GM18505 (cell line): Measurements from ENCODE around the gene SUMO2.
"Not testable (repeated sequence)": the region's sequence is repeated elsewhere in the genome, so short reads cannot be mapped to it uniquely, and the experiment has no call there.

Experiments
- ATAC-seq: cut with Tn5 transposase; IDR thresholded peaks from one replicate; pipeline ENCODE4 v1.9.1; 2021; ENCODE audit not compliant: unreplicated experiment
- POLR2A ChIP-seq: IDR thresholded peaks from 4 replicates; pipeline ENCODE4 v1.6.1; 2011; ENCODE audit warnings: borderline replicate concordance; ENCODE audit not compliant: insufficient read depth, insufficient read length; ENCODE audit errors: extremely low read depth

Gene SUMO2

DNA sequence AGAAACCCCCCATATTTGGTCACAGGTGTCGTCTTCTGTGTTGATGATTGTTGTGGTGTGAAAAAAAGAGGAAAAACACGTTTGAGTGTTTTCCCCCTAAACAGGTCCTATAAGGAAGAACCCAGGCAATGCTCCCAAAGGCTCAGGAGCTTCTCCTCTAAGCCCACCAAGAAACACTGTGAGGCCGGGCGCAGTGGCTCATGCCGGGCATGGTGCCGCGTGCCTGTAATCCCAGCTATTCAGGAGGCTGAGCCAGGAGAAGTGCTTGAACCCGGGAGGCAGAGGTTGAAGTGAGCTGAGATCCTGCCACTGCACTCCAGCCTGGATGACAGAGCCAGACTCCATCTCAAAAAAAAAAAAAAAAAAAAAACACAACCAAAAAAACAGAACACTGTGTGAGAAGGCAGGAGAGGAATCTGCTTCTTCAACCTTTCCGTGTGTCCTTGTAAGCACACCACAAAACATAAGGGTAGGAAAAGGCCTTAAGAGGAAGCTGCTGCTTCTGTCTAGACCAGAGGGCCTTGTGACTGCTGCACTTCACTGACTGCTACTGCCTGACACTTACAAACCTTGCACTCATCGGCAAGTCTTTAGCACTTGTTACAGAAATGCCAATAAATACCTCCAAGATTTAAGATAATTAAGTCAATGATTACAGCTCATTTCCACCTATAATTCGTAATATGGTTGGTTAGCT is 37.8 kb downstream of the SUMO2 start:
- TF ChIP-seq POLR2A, result no peak
- ATAC-seq, result no peak

DNA sequence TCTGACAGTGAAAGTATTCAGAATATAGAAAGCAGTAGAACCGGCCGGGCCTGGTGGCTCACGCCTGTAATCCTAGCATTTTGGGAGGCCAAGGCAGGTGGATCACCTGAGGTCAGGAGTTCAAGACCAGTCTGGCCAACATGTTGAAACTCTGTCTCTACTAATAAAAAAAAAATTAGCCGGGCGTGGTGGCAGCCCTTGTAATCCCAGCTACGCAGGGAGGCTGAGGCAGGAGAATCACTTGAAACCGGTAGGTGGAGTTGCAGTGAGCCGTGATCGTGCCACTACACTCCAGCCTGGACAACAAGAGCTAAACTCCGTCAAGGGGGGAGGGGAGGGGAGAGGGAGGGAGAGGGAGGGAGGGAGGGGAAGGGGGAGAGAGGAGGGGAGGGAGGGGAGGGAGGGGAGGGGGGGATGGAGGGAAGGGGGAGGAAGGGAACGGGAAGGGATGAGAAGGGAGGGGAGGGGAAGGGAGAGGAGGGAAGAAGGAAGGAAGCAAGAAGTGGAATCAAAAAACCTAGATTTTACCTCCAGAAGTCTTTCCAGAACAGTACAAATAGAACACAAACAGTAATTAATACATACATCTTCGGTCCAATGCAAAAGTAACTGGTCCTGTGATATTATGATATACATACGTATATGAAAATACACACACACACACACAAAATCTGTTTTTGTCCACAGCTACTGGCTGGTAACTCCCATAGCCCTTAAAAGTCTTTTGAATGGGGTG is 40.4 kb downstream of the SUMO2 start:
- TF ChIP-seq POLR2A, result no peak
- ATAC-seq, result no peak

DNA sequence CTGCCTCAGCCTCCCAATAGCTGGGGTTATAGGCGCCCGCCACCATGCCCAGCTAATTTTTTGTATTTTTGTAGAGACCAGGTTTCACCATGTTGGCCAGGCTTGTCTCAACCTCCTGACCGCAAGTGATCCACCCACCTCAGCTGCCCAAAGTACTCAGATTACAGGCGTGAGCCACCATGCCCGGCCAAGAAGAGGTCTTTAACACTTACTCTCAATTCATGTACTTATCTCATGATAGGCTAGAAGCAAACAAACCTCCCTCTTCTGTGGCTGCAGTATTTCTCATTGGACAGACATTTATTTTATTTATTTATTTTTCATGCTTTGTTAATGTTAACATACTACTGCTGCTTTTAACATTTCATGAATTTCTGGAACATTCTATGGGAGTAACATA is 44.2 kb downstream of the SUMO2 start:
- no peak for ATAC-seq
- no peak for TF ChIP-seq POLR2A

DNA sequence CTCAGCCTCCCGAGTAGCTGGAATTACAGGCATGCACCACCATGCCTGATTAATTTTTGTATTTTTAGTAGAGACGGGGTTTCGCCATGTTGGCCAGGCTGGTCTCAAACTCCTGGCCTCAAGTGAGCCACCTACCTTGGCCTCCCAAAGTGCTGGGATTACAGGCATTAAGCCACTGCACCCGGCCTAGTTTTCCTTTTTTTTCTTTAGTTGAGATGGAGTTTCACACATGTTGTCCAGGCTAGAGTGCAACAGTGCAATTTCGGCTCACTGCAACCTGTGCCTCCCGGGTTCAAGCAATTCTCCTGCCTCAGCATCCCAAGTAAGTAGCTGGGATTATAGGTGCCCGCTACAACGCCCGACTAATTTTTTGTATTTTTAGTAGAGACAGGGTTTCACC is 45.0 kb downstream of the SUMO2 start:
- not testable (repeated sequence) for ATAC-seq

DNA sequence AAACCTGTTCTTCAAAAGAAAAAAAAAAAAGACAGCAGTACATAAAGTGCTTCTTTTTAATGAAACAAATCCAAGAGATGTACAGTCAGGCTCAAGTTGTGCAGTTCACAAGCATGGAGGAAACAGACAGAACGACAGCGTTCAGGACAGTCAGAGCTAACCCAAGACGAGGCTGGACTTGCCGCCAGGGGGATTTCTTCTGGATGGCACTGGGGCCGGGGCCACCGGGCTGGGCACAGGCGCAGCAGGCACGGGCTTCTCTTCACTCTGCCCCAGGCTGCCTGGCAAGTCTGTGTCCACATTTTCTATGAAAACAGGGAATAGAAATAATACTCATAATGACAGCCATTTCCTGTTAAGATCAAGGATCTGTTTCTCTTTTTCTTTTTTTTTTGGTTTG is 46.8 kb downstream of the SUMO2 start:
- ATAC-seq, result no peak
- no peak for TF ChIP-seq POLR2A

DNA sequence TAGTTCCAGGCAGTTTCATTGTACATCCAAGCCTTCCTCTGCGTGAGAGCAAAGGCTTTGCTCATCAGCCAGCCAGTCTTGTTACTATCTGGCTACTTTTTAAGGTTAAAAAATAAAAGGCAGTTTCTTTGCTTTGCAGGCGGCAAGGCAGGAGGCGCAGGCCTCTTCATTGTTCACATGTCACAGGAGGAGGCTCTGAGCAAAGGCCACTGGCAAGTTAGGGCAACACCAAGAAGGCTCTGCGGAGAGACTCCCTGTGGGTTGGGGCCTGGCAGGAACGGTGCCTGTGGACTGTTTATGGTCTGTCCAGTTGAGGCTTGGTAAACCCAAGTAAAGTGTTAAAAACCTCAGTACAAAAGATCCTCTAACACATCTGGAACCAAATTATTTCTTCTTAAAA is 47.3 kb downstream of the SUMO2 start:
- TF ChIP-seq POLR2A, result no peak
- no peak for ATAC-seq

- not testable (repeated sequence) for ATAC-seq
Observed at GRCh38 chr17:75133607-75134347, 49.0 kb downstream of the SUMO2 start.

DNA sequence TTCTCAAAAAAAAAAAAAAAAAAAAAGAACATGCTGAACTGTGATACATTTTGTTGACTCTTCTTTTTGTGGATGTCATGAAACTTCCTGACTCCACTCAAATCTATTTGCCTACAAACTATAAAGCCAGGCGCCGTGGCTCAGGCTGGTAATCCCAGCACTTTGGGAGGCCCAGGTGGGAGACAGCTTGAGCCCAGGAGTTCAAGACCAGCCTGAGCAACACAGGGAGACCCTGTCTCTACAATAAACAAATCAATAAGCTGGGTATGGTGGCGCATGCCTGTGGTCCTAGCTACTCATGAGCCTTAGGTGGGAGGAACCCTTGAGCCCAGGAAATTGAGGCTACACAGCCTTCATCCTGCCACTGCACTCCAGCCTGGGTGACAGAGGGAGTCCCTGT is 49.8 kb downstream of the SUMO2 start:
- no peak for ATAC-seq
- TF ChIP-seq POLR2A, result no peak

DNA sequence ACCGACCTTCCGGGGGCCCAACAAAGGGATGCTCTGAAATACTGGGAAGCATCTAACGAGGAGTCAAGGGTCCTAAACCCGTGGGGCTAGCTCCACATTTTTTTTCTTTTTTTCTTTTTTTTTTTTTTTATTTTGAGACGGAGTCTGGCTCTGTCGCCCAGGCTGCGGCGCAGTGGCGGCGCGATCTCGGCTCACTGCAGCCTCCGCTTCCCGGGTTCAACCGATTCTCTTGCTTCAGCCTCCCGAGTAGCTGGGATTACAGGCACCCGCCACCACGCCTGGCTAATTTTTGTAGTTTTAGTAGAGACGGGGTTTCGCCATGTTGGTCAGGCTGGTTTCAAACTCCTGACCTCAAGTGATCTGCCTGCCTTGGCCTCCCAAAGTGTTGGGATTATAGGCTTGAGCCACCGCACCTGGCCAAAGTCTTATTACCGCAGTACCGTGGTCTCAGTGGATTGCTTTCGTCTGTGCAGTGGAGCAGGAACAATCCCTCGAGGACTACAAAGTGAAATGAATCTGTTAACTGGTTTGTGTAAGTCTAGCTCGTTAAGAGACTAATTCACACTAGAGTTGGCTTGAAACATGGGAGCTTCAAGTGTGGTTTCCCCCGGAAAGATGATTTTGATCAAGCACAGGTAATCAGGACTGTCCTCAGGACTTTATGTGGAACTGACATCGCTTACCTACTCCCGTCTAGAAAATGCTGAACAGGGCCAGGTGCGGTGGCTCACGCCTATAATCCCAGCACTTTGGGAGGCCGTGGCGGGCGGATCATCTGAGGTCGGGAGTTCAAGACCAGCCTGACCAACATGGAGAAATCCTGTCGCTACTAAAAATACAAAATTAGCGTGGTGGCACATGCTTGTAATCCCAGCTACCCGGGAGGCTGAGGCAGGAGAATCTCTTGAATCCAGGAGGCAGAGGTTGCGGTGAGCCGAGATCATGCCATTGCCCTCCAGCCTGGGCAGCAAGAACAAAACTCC is 50.5 kb downstream of the SUMO2 start:
- ATAC-seq, result not testable (repeated sequence)

DNA sequence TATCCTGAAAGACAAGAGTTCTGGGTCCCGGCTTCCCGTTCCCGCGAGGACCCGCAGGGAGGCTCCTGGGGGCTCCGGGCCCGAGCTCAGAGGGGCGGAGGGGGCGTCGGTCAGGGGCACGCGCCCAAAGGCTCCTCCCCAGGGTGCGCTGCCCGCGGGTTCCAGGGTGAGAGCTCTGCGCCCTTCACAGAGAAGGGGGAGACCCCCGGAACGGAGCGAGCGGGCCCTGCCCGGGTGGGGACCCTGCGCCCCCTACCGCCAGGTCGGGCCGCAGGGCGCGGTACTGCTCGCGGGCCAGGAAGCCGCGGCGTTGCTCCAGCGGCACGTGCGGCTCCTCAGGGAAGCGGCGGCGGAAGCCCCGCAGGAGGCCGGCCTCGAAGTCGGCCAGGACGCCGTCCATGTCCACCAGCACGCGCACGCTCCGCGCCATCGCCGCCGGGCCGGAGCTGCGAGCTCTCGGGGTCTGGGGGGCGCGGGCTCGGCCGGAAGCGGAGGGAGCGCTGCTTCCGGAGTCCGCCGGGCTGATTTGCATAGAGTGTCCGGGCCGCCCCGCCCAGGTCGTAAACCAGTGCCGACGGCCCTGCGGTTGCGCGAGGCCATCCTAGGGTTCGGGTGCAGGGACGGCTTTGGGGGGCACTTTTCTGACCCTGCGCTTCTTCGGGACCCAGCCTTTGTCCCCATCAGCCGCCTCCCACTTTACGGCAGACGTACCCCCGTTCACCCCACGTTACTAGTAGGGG is 51.3 kb downstream of the SUMO2 start, which contains the start of gene NT5C:
Gene NT5C (minus strand): TSS at position 465 of the 740 bp plus-strand sequence. CDS start 35 bp downstream, at position 430.
- peak; percentile 92 for TF ChIP-seq POLR2A

GRCh38 chr17:75130632-75131277 is 52.0 kb downstream of the SUMO2 start:
- TF ChIP-seq POLR2A, result no peak
- peak; percentile 16 for ATAC-seq

More for the DNA sequence above, 51.3 kb downstream of the SUMO2 start, which contains the start of gene NT5C:
- peak; percentile 79 for ATAC-seq
